Measurements from ENCODE around the gene SND1.

The SND1 gene

GRCh38 chr7:127653396-127653795, 1.4 kb downstream of the SND1 start:
- no peak for DNase-seq (ENCODE audit: low spot score)

GRCh38 chr7:127654404-127655394, 2.7 kb downstream of the SND1 start:
- TF ChIP-seq, protein P1, sequence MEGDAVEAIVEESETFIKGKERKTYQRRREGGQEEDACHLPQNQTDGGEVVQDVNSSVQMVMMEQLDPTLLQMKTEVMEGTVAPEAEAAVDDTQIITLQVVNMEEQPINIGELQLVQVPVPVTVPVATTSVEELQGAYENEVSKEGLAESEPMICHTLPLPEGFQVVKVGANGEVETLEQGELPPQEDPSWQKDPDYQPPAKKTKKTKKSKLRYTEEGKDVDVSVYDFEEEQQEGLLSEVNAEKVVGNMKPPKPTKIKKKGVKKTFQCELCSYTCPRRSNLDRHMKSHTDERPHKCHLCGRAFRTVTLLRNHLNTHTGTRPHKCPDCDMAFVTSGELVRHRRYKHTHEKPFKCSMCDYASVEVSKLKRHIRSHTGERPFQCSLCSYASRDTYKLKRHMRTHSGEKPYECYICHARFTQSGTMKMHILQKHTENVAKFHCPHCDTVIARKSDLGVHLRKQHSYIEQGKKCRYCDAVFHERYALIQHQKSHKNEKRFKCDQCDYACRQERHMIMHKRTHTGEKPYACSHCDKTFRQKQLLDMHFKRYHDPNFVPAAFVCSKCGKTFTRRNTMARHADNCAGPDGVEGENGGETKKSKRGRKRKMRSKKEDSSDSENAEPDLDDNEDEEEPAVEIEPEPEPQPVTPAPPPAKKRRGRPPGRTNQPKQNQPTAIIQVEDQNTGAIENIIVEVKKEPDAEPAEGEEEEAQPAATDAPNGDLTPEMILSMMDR (IDR thresholded peaks at IDR 0.05; ENCODE audit: extremely low read depth, missing control alignments) = no peak
- DNase-seq (ENCODE audit: low spot score) = no peak

More at GRCh38 chr7:127653396-127653795, 1.4 kb downstream of the SND1 start:
- TF ChIP-seq, protein P1 (IDR thresholded peaks at IDR 0.05; ENCODE audit: extremely low read depth, missing control alignments) = no peak

DNA sequence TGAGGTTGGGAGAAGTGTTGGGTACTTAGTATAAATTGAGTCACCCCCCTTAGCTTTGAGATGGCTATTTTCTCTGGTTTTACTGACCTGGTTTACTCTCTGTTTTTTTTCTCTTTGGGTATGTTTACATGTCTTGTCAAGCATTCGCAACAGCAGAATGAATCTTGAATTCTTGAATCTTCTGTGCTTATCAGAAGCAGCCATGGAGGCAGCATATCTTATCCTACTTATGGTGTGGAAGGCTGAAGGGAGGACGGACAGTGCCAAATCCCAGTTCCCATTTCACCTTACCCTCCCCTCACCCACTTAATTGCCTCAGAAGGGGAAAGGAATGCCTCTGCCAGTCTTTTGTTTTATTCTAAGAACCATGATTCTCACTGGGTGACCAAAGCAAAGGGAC, 3.7 kb downstream of the SND1 start:
- no peak for DNase-seq (ENCODE audit: low spot score)
- TF ChIP-seq, protein P1 (IDR thresholded peaks at IDR 0.05; ENCODE audit: extremely low read depth, missing control alignments) = no peak

GRCh38 chr7:127657500-127657899, 5.5 kb downstream of the SND1 start:
- no peak for DNase-seq (ENCODE audit: low spot score)

DNA sequence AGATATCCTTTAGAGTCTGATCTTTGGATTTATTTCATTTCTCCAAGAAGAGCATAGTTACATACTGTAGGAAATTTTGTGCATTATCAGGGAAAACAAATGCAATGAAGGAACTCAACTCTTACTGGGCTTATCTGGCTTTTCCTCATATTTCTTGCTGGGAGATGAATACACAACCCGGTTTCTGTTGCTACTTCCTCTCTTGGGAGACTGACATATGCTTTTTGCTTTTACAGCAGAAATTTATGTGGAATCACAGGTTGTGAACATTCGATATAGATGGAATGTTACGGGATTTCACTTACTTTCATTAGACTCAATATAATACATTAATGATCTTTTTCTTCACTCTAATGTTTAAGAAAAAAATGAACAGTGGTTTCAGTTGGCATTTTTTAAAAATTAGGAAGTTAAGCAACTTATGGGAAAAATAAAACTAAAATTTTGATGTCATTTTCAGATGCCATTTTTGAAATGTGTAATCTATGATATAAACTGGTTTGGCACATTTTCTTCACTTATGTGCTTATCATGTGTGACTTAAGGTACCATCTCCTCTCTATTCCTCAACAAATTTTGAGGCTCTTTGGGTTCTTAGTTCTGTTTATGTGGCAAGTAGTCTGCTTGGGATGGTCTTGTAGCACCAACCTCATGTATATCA, 7.1 kb downstream of the SND1 start:
- no peak for DNase-seq (ENCODE audit: low spot score)
- TF ChIP-seq, protein P1 (IDR thresholded peaks at IDR 0.05; ENCODE audit: extremely low read depth, missing control alignments) = no peak

More at GRCh38 chr7:127657500-127657899, 5.5 kb downstream of the SND1 start:
- TF ChIP-seq, protein P1 (IDR thresholded peaks at IDR 0.05; ENCODE audit: extremely low read depth, missing control alignments) = no peak

- no peak for DNase-seq (ENCODE audit: low spot score)
- TF ChIP-seq, protein P1 (IDR thresholded peaks at IDR 0.05; ENCODE audit: extremely low read depth, missing control alignments) = no peak
Measured at GRCh38 chr7:127665922-127666321, 13.9 kb downstream of the SND1 start.

DNA sequence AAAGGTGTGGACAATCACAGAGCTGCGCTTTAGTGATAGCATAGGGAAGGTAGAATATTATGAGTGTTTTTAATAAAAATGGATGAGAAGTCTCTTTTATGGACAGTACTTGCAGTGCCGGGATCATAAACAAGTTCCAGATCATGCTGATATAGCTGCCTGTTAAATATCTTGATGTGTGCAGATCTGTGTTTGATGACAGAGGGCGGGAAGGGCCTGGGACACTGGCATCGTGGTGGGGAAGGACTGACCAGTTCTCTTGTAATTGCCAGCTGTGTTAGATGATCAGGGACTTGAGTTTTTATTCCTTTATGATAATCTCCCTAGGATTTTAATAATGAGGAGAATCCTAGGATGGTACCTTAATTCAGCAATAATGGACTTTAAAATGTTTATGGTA, 14.6 kb downstream of the SND1 start:
- no peak for DNase-seq (ENCODE audit: low spot score)
- TF ChIP-seq, protein P1 (IDR thresholded peaks at IDR 0.05; ENCODE audit: extremely low read depth, missing control alignments) = no peak

Data from GM20000 (cell line).